SJCRH30 (cell line): ENCODE data around the gene HPCAL1. TPM values are rescaled to one million over a fixed set of nuclear protein-coding genes. Genes with fewer than 3 reads are reported as not detected.
A peak's percentile ranks its signal among the peaks of the same experiment; 100 is the strongest.

Source experiments
- DNase-seq, 2 experiments: peaks; one replicate each; pipeline ENCODE4 v3.0.0-alpha.2; 2015 to 2020
- H3K27ac ChIP-seq: fragments of 250-450 bp; sonication (Bioruptor Pico); 2 replicates; pipeline ENCODE4 v1.5.1; 2020; ENCODE audit warnings: mild to moderate bottlenecking, moderate library complexity
- H3K27me3 ChIP-seq: fragments of 250-450 bp; sonication (Bioruptor Pico); 2 replicates; pipeline ENCODE4 v1.5.1; 2020; ENCODE audit warnings: mild to moderate bottlenecking, moderate library complexity
- H3K36me3 ChIP-seq: fragments of 250-450 bp; sonication (Bioruptor Pico); 2 replicates; pipeline ENCODE4 v1.5.1; 2020; ENCODE audit warnings: mild to moderate bottlenecking, moderate library complexity
- H3K4me1 ChIP-seq: fragments of 250-450 bp; sonication (Bioruptor Pico); 2 replicates; pipeline ENCODE4 v1.5.1; 2020; ENCODE audit warnings: mild to moderate bottlenecking, moderate library complexity
- H3K4me3 ChIP-seq: fragments of 250-450 bp; sonication (Bioruptor Pico); 2 replicates; pipeline ENCODE4 v1.5.1; 2020; ENCODE audit warnings: mild to moderate bottlenecking, moderate library complexity
- H3K9me3 ChIP-seq: fragments of 250-450 bp; sonication (Bioruptor Pico); replicated peaks from 2 replicates; pipeline ENCODE4 v1.5.1; 2020; ENCODE audit warnings: mild to moderate bottlenecking, moderate library complexity
- total RNA-seq: library from RNA; depleted of rRNA; stranded (reverse); fragments of >200 nt; shearing (Covaris generic); gene quantifications from 2 replicates; pipeline ENCODE4 v1.2.3, GENCODE V29; 2014

Gene HPCAL1
- total RNA-seq, 1 experiment from 2014 or later = 52.4 TPM

GRCh38 chr2:10397297-10397875, 94.7 kb downstream of the HPCAL1 start:
- no peaks in the 10 kb centered on the region for H3K36me3 ChIP-seq
- no peaks in the 10 kb centered on the region for H3K9me3 ChIP-seq
- H3K4me3 ChIP-seq = no peak overlapping the region
- DNase-seq = no peak
- H3K27me3 ChIP-seq = no peaks in the 10 kb centered on the region
- no peak overlapping the region for H3K27ac ChIP-seq
- no peaks in the 10 kb centered on the region for H3K4me1 ChIP-seq

- H3K27me3 ChIP-seq = no peaks in the 10 kb centered on the region
- no peak overlapping the region for H3K27ac ChIP-seq
- H3K4me3 ChIP-seq = no peak overlapping the region
- no peak for DNase-seq
- no peaks in the 10 kb centered on the region for H3K9me3 ChIP-seq
- no peaks in the 10 kb centered on the region for H3K36me3 ChIP-seq
- no peaks in the 10 kb centered on the region for H3K4me1 ChIP-seq
These were observed 95.2 kb downstream of the HPCAL1 start for GRCh38 chr2:10397878-10398277.

GRCh38 chr2:10398496-10398895, 95.8 kb downstream of the HPCAL1 start:
- no peaks in the 10 kb centered on the region for H3K27me3 ChIP-seq
- H3K4me1 ChIP-seq = no peaks in the 10 kb centered on the region
- H3K4me3 ChIP-seq = no peak overlapping the region
- H3K36me3 ChIP-seq = no peaks in the 10 kb centered on the region
- no peaks in the 10 kb centered on the region for H3K9me3 ChIP-seq
- no peak for DNase-seq
- H3K27ac ChIP-seq = no peak overlapping the region

GRCh38 chr2:10399358-10399757, 96.7 kb downstream of the HPCAL1 start:
- H3K9me3 ChIP-seq = no peaks in the 10 kb centered on the region
- no peak overlapping the region for H3K4me3 ChIP-seq
- no peaks in the 10 kb centered on the region for H3K4me1 ChIP-seq
- no peaks in the 10 kb centered on the region for H3K36me3 ChIP-seq
- no peaks in the 10 kb centered on the region for H3K27me3 ChIP-seq
- no peak for DNase-seq
- H3K27ac ChIP-seq = no peak overlapping the region

GRCh38 chr2:10400002-10400401, 97.3 kb downstream of the HPCAL1 start:
- no peak for DNase-seq
- H3K27me3 ChIP-seq = no peaks in the 10 kb centered on the region
- H3K4me1 ChIP-seq = no peaks in the 10 kb centered on the region
- no peaks in the 10 kb centered on the region for H3K36me3 ChIP-seq
- no peak overlapping the region for H3K27ac ChIP-seq
- H3K4me3 ChIP-seq = no peak overlapping the region
- no peaks in the 10 kb centered on the region for H3K9me3 ChIP-seq

- no peak overlapping the region for H3K4me3 ChIP-seq
- no peaks in the 10 kb centered on the region for H3K27me3 ChIP-seq
- no peaks in the 10 kb centered on the region for H3K9me3 ChIP-seq
- H3K27ac ChIP-seq = no peak overlapping the region
- H3K4me1 ChIP-seq = no peaks in the 10 kb centered on the region
- H3K36me3 ChIP-seq = no peaks in the 10 kb centered on the region
- DNase-seq = no peak
These were observed 97.9 kb downstream of the HPCAL1 start for GRCh38 chr2:10400568-10400977.

GRCh38 chr2:10400978-10401951, 98.6 kb downstream of the HPCAL1 start:
- DNase-seq = no peak
- no peaks in the 10 kb centered on the region for H3K27me3 ChIP-seq
- no peaks in the 10 kb centered on the region for H3K4me1 ChIP-seq
- no peak overlapping the region for H3K27ac ChIP-seq
- no peak overlapping the region for H3K4me3 ChIP-seq
- H3K36me3 ChIP-seq = no peaks in the 10 kb centered on the region
- H3K9me3 ChIP-seq = no peaks in the 10 kb centered on the region

GRCh38 chr2:10402062-10402585, 99.4 kb downstream of the HPCAL1 start:
- DNase-seq = no peak
- no peaks in the 10 kb centered on the region for H3K4me1 ChIP-seq

GRCh38 chr2:10402653-10403215, 100.0 kb downstream of the HPCAL1 start:
- H3K36me3 ChIP-seq = no peaks in the 10 kb centered on the region
- H3K9me3 ChIP-seq = no peaks in the 10 kb centered on the region
- H3K27me3 ChIP-seq = no peaks in the 10 kb centered on the region
- no peak overlapping the region for H3K27ac ChIP-seq
- no peak overlapping the region for H3K4me3 ChIP-seq
- H3K4me1 ChIP-seq = no peaks in the 10 kb centered on the region
- DNase-seq = no peak

More at GRCh38 chr2:10402062-10402585, 99.4 kb downstream of the HPCAL1 start:
- Histone ChIP-seq H3K27ac (no peak overlapping the region), H3K27me3 (no peaks in the 10 kb centered on the region), H3K9me3 (no peaks in the 10 kb centered on the region), H3K36me3 (no peaks in the 10 kb centered on the region), H3K4me3 (no peak overlapping the region)

GRCh38 chr2:10404324-10405143, 101.8 kb downstream of the HPCAL1 start:
- DNase-seq = no peak
- Histone ChIP-seq H3K27ac (no peak overlapping the region), H3K4me1 (peaks cover 4% of the 10 kb centered on the region; the same call in 1 of the 2 replicates), H3K27me3 (no peaks in the 10 kb centered on the region), H3K4me3 (no peak overlapping the region), H3K9me3 (no peaks in the 10 kb centered on the region), H3K36me3 (no peaks in the 10 kb centered on the region)

- no peak overlapping the region for H3K27ac ChIP-seq
These were observed 102.7 kb downstream of the HPCAL1 start for GRCh38 chr2:10405448-10405847.

GRCh38 chr2:10406016-10406415, 103.3 kb downstream of the HPCAL1 start:
- DNase-seq = no peak
- no peaks in the 10 kb centered on the region for H3K36me3 ChIP-seq
- no peak overlapping the region for H3K4me3 ChIP-seq
- H3K9me3 ChIP-seq = no peaks in the 10 kb centered on the region
- H3K4me1 ChIP-seq = peaks cover 9% of the 10 kb centered on the region
- H3K27me3 ChIP-seq = no peaks in the 10 kb centered on the region
- H3K27ac ChIP-seq = no peak overlapping the region

More at GRCh38 chr2:10405448-10405847, 102.7 kb downstream of the HPCAL1 start:
- Histone ChIP-seq H3K9me3 (no peaks in the 10 kb centered on the region), H3K27me3 (no peaks in the 10 kb centered on the region), H3K4me3 (no peak overlapping the region), H3K4me1 (peaks cover 4% of the 10 kb centered on the region), H3K36me3 (no peaks in the 10 kb centered on the region)
- peak in 1 of 2 experiments; percentile 29 for DNase-seq

- Histone ChIP-seq H3K4me3 (no peak overlapping the region), H3K27ac (no peak overlapping the region), H3K4me1 (peaks cover 14% of the 10 kb centered on the region)
These were observed 103.9 kb downstream of the HPCAL1 start for GRCh38 chr2:10406491-10407188.

GRCh38 chr2:10407432-10407831, 104.7 kb downstream of the HPCAL1 start:
- no peak for DNase-seq
- peaks cover 22% of the 10 kb centered on the region for H3K4me1 ChIP-seq

More at GRCh38 chr2:10406491-10407188, 103.9 kb downstream of the HPCAL1 start:
- DNase-seq = no peak
- H3K36me3 ChIP-seq = no peaks in the 10 kb centered on the region
- H3K27me3 ChIP-seq = no peaks in the 10 kb centered on the region
- H3K9me3 ChIP-seq = no peaks in the 10 kb centered on the region

More at GRCh38 chr2:10407432-10407831, 104.7 kb downstream of the HPCAL1 start:
- no peak overlapping the region for H3K4me3 ChIP-seq
- no peaks in the 10 kb centered on the region for H3K27me3 ChIP-seq
- no peak overlapping the region for H3K27ac ChIP-seq
- H3K36me3 ChIP-seq = no peaks in the 10 kb centered on the region
- H3K9me3 ChIP-seq = no peaks in the 10 kb centered on the region
